Thoracic aorta (tissue), 2 donors: ENCODE measurements around the gene ADCY5. TPM values are rescaled to one million over a fixed set of nuclear protein-coding genes. Genes with fewer than 3 reads are reported as not detected.
"Not testable (repeated sequence)": the region's sequence is repeated elsewhere in the genome, so short reads cannot be mapped to it uniquely, and the experiment has no call there.

Experiments
- ATAC-seq: fragments of 150-250 bp; one replicate; pipeline ENCODE4 v1.8.0; 2017; ENCODE audit warnings: low read depth; ENCODE audit not compliant: insufficient number of reproducible peaks, low FRiP score
- DNase-seq: peaks from one replicate; pipeline ENCODE4 v3.0.0-alpha.2; 2020; ENCODE audit warnings: low spot score
- H3K27ac ChIP-seq, 2 donors: fragments of 200-600 bp; sonication (generic); 1 replicate in 1 of 2; 2 replicates in 1 of 2; pipeline ENCODE4 v1.5.1; 2016; ENCODE audit warnings: mild to moderate bottlenecking in 2 of 2, moderate library complexity in 2 of 2
- H3K27me3 ChIP-seq: fragments of 200-600 bp; sonication (generic); replicated peaks from 2 replicates; pipeline ENCODE4 v1.6.0; 2016; ENCODE audit warnings: mild to moderate bottlenecking; ENCODE audit not compliant: insufficient read depth
- H3K36me3 ChIP-seq: fragments of 200-600 bp; sonication (generic); one replicate; pipeline ENCODE4 v1.5.1; 2016
- H3K4me1 ChIP-seq, 2 donors: fragments of 200-600 bp; sonication (generic); 1 replicate in 1 of 2; 2 replicates in 1 of 2; pipeline versions ENCODE4 v1.5.1 to v1.6.0; 2016; ENCODE audit warnings: low read depth in 2 of 2, mild to moderate bottlenecking in 1 of 2; ENCODE audit not compliant: control insufficient read depth in 1 of 2
- H3K4me3 ChIP-seq: fragments of 200-600 bp; sonication (generic); 2 replicates; pipeline ENCODE4 v1.5.1; 2016; ENCODE audit warnings: mild to moderate bottlenecking
- H3K9me3 ChIP-seq: fragments of 200-600 bp; sonication (generic); 2 replicates; pipeline ENCODE4 v1.5.1; 2016
- total RNA-seq, 2 donors: library from RNA; depleted of rRNA; stranded (reverse); fragments of >200 nt; gene quantifications; one replicate each; pipeline versions ENCODE4 v1.1.0 to v1.2.3, GENCODE V29; 2016
- TF ChIP-seq, protein P1 (sequence below): fragments of 200-600 bp; sonication (generic); IDR thresholded peaks from one replicate; pipeline ENCODE4 v1.5.1; 2019; ENCODE audit warnings: antibody characterized with exemption

Gene ADCY5
- total RNA-seq, 2 donors from 2014 or later: 104 to 123 TPM

DNA sequence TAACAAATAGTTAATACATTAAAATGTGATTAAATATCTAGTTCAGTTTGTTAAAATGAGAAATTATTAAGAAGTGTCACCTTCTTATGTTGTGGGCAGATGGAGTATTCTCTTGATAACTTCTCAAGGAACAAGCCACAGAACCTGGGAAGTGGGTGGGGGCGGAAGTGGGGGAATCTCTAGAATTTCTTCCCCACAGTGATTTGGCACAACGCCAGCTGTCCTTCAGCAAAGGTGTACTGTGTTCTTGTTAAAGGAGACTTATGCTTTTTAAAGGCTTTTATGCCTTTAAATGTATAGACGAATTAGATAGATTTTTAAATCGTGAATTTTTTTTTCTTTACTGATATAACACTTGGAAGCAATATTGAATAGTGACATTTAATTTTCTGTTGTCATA is 204.8 kb downstream of the ADCY5 start:
- Histone ChIP-seq H3K27me3 (no peaks in the 10 kb centered on the region), H3K36me3 (no peaks in the 10 kb centered on the region), H3K4me3 (no peak overlapping the region), H3K4me1 (peaks cover 3 to 6% of the 10 kb centered on the region in 2 donors), H3K9me3 (no peaks in the 10 kb centered on the region), H3K27ac (no peak overlapping the region)
- ATAC-seq (no peak), DNase-seq (no peak)
- TF ChIP-seq, protein P1, sequence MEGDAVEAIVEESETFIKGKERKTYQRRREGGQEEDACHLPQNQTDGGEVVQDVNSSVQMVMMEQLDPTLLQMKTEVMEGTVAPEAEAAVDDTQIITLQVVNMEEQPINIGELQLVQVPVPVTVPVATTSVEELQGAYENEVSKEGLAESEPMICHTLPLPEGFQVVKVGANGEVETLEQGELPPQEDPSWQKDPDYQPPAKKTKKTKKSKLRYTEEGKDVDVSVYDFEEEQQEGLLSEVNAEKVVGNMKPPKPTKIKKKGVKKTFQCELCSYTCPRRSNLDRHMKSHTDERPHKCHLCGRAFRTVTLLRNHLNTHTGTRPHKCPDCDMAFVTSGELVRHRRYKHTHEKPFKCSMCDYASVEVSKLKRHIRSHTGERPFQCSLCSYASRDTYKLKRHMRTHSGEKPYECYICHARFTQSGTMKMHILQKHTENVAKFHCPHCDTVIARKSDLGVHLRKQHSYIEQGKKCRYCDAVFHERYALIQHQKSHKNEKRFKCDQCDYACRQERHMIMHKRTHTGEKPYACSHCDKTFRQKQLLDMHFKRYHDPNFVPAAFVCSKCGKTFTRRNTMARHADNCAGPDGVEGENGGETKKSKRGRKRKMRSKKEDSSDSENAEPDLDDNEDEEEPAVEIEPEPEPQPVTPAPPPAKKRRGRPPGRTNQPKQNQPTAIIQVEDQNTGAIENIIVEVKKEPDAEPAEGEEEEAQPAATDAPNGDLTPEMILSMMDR: no peak

DNA sequence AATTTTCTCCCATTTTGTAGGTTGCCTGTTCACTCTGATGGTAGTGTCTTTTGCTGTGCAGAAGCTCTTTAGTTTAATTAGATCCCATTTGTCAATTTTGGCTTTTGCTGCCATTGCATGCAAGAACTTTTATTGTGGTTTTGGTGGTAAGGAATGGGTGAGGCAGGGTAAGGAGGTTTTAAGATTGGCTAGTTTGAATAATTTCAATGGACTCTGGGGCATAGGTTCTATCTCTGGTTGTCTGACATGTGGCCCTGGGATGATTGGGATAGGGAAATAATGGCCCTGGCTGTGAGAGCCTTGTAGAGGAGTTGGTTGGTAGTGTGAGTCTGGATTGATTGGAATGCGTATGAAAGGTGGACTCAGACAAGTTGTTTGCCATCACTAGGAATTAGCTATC is 209.1 kb downstream of the ADCY5 start:
- no peak overlapping the region for H3K27ac ChIP-seq
- DNase-seq (no peak), ATAC-seq (no peak)
- no peaks in the 10 kb centered on the region for H3K27me3 ChIP-seq
- no peaks in the 10 kb centered on the region for H3K4me1 ChIP-seq
- no peaks in the 10 kb centered on the region for H3K9me3 ChIP-seq
- no peaks in the 10 kb centered on the region for H3K36me3 ChIP-seq
- H3K4me3 ChIP-seq: no peak overlapping the region
- TF ChIP-seq, protein P1: no peak

DNA sequence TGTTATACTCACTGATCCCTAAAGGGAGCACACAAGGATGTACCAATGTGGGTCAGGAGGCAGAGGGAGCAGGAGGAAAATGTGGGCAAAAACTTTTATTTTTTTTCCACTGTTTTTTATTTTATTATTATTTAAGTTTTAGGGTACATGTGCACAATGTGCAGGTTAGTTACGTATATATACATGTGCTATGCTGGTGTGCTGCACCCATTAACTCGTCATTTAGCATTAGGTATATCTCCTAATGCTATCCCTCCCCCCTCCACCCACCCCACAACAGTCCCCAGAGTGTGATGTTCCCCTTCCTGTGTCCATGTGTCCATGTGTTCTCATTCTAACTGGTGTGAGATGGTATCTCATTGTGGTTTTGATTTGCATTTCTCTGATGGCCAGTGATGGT is 209.7 kb downstream of the ADCY5 start:
- H3K36me3 ChIP-seq, ATAC-seq, H3K27ac ChIP-seq, H3K4me3 ChIP-seq, DNase-seq, H3K9me3 ChIP-seq, H3K4me1 ChIP-seq, H3K27me3 ChIP-seq: not testable (repeated sequence)

DNA sequence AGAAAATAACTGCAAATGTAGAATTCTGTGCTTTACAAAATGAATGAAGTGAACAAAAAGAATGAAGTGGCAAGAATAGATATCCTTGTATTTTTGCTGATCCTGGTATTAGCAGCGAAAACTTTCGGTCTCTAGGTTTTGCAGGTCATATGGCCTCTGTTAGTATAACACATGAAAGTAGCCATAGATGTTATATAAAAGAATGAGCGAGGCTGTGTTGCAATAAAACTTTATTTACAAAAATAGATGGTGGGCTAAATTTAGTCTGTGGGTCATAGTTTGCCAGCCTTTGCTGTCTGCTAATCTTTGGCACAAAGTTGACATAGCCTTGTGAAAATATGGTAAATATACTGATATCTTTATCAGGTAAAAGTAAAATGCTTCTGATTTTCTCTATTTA is 212.0 kb downstream of the ADCY5 start:
- no peaks in the 10 kb centered on the region for H3K36me3 ChIP-seq
- H3K4me3 ChIP-seq: no peak overlapping the region
- TF ChIP-seq, protein P1: no peak
- ATAC-seq (no peak), DNase-seq (no peak)
- H3K27me3 ChIP-seq: no peaks in the 10 kb centered on the region
- H3K4me1 ChIP-seq: no peaks in the 10 kb centered on the region
- H3K27ac ChIP-seq: no peak overlapping the region
- H3K9me3 ChIP-seq: no peaks in the 10 kb centered on the region

Other genes with a start within 250 kb of the ADCY5 start
- gene SEC22A, start 247.1 kb downstream of the ADCY5 start, total RNA-seq: 10 to 100 TPM; 24.7 to 25.3 TPM
- 10 to 100 TPM; 18.8 to 22.6 TPM for gene HACD2, start 136.0 kb upstream of the ADCY5 start, total RNA-seq